ENCODE data around the gene PPP1R7. TPM values are rescaled to one million over a fixed set of nuclear protein-coding genes. Genes with fewer than 3 reads are reported as not detected.

PPP1R7 gene
- total and polyA plus RNA-seq, 9 of the 15 experiments (the other 6 are each of a cell fraction or from before 2014, with no cell fraction given) = 37.5 to 75.0 (median 50.5) TPM

- TF ChIP-seq, protein P1, sequence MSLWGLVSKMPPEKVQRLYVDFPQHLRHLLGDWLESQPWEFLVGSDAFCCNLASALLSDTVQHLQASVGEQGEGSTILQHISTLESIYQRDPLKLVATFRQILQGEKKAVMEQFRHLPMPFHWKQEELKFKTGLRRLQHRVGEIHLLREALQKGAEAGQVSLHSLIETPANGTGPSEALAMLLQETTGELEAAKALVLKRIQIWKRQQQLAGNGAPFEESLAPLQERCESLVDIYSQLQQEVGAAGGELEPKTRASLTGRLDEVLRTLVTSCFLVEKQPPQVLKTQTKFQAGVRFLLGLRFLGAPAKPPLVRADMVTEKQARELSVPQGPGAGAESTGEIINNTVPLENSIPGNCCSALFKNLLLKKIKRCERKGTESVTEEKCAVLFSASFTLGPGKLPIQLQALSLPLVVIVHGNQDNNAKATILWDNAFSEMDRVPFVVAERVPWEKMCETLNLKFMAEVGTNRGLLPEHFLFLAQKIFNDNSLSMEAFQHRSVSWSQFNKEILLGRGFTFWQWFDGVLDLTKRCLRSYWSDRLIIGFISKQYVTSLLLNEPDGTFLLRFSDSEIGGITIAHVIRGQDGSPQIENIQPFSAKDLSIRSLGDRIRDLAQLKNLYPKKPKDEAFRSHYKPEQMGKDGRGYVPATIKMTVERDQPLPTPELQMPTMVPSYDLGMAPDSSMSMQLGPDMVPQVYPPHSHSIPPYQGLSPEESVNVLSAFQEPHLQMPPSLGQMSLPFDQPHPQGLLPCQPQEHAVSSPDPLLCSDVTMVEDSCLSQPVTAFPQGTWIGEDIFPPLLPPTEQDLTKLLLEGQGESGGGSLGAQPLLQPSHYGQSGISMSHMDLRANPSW (CRISPR knock-in tag; IDR thresholded peaks at IDR 0.05) = no peak
- TF ChIP-seq, protein P2, sequence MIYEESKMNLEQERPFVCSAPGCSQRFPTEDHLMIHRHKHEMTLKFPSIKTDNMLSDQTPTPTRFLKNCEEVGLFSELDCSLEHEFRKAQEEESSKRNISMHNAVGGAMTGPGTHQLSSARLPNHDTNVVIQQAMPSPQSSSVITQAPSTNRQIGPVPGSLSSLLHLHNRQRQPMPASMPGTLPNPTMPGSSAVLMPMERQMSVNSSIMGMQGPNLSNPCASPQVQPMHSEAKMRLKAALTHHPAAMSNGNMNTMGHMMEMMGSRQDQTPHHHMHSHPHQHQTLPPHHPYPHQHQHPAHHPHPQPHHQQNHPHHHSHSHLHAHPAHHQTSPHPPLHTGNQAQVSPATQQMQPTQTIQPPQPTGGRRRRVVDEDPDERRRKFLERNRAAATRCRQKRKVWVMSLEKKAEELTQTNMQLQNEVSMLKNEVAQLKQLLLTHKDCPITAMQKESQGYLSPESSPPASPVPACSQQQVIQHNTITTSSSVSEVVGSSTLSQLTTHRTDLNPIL (CRISPR knock-in tag; IDR thresholded peaks at IDR 0.05) = no peak
- TF ChIP-seq, protein P3, sequence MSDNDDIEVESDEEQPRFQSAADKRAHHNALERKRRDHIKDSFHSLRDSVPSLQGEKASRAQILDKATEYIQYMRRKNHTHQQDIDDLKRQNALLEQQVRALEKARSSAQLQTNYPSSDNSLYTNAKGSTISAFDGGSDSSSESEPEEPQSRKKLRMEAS (CRISPR knock-in tag; IDR thresholded peaks at IDR 0.05) = no peak
- TF ChIP-seq ZZZ3 (IDR thresholded peaks at IDR 0.05) (no peak), TBL1XR1 (IDR thresholded peaks at IDR 0.05; ENCODE audit: low read length in 2 of 2) (no peak), KDM2B (CRISPR knock-in tag; IDR thresholded peaks at IDR 0.05) (no peak), CBFA2T2 (conservative IDR thresholded peaks at IDR 0.05) (no peak), NRF1 (conservative IDR thresholded peaks at IDR 0.05 in 1 of 2, IDR thresholded peaks at IDR 0.05 in 1 of 2) (no peak), KLF16 (IDR thresholded peaks at IDR 0.05) (no peak), SRSF3 (IDR thresholded peaks at IDR 0.05; ENCODE audit: insufficient read depth, low read length) (no peak)
Measured at GRCh38 chr2:241110607-241111439, 39.4 kb upstream of the PPP1R7 start (continued).

All from K562 (cell line).